CD14-positive monocyte (primary cell): ENCODE data around the gene SH3RF3. TPM values are rescaled to one million over a fixed set of nuclear protein-coding genes. Genes with fewer than 3 reads are reported as not detected.

Experiments
- DNase-seq, 3 donors: peaks; one replicate each; pipeline ENCODE4 v3.0.0-alpha.2; 2011 to 2022
- H2AFZ ChIP-seq: 2 replicates; pipeline ENCODE4 v1.6.0; 2012; ENCODE audit warnings: mild to moderate bottlenecking, low read depth, low read length, inconsistent platforms; ENCODE audit not compliant: insufficient read depth, poor library complexity, severe bottlenecking
- H3K27ac ChIP-seq, 2 donors: 1 replicate in 1 of 2; 2 replicates in 1 of 2; pipeline ENCODE4 v1.5.1; 2012 to 2013; ENCODE audit warnings: low read length in 2 of 2, control low read depth in 1 of 2, inconsistent platforms in 1 of 2, low read depth in 1 of 2, mild to moderate bottlenecking in 1 of 2
- H3K27me3 ChIP-seq, 2 donors: one replicate each; pipeline versions ENCODE4 v1.6.0 to v1.6.1; 2011 to 2013; ENCODE audit warnings: low read length in 2 of 2; ENCODE audit not compliant: control insufficient read depth in 2 of 2, insufficient read depth in 2 of 2
- H3K36me3 ChIP-seq, 2 donors: replicated peaks in 1 of 2; 1 replicate in 1 of 2; 2 replicates in 1 of 2; pipeline versions ENCODE4 v1.5.1 to v1.6.1; 2012 to 2013; ENCODE audit warnings: low read length in 2 of 2, control low read depth in 1 of 2, inconsistent platforms in 1 of 2, mild to moderate bottlenecking in 1 of 2; ENCODE audit not compliant: insufficient read depth in 2 of 2, control insufficient read depth in 1 of 2
- H3K4me1 ChIP-seq, 2 donors: 1 replicate in 1 of 2; 2 replicates in 1 of 2; pipeline versions ENCODE4 v1.5.1 to v1.6.1; 2012 to 2013; ENCODE audit warnings: low read length in 2 of 2, control low read depth in 1 of 2, inconsistent platforms in 1 of 2, mild to moderate bottlenecking in 1 of 2, moderate library complexity in 1 of 2; ENCODE audit not compliant: insufficient read depth in 2 of 2, control insufficient read depth in 1 of 2
- H3K4me2 ChIP-seq: replicated peaks from 2 replicates; pipeline ENCODE3; 2012; ENCODE audit warnings: low read length, moderate library complexity, mild to moderate bottlenecking; ENCODE audit not compliant: poor library complexity, severe bottlenecking; ENCODE audit errors: extremely low read depth
- H3K4me3 ChIP-seq, 3 experiments: fragments of 200-600 bp in 1 of 3; sonication (generic) in 1 of 3; replicated peaks in 1 of 3; 1 replicate in 2 of 3; 2 replicates in 1 of 3; pipeline ENCODE4 v1.5.1; 2011 to 2013; ENCODE audit warnings: low read length in 3 of 3, mild to moderate bottlenecking in 3 of 3, control low read depth in 2 of 3, low read depth in 2 of 3, inconsistent platforms in 1 of 3, moderate library complexity in 1 of 3
- H3K79me2 ChIP-seq: 2 replicates; pipeline ENCODE4 v1.6.0; 2012; ENCODE audit warnings: mild to moderate bottlenecking, control low read depth, inconsistent platforms, low read length, moderate library complexity; ENCODE audit not compliant: insufficient read depth
- H3K9ac ChIP-seq: 2 replicates; pipeline ENCODE4 v1.6.0; 2017; ENCODE audit warnings: low read length, mild to moderate bottlenecking; ENCODE audit not compliant: insufficient read depth, poor library complexity, severe bottlenecking
- H3K9me3 ChIP-seq, 2 donors: replicated peaks in 1 of 2; 1 replicate in 1 of 2; 2 replicates in 1 of 2; pipeline versions ENCODE4 v1.5.1 to v1.6.1; 2012 to 2013; ENCODE audit warnings: low read length in 2 of 2, control low read depth in 1 of 2; ENCODE audit not compliant: control insufficient read depth in 1 of 2, insufficient read depth in 1 of 2
- H4K20me1 ChIP-seq: 2 replicates; pipeline ENCODE4 v1.6.0; 2012; ENCODE audit warnings: mild to moderate bottlenecking, low read length, control low read depth, moderate library complexity; ENCODE audit not compliant: insufficient read depth
- H3K27ac Mint-ChIP-seq, 7 donors: one replicate each; pipeline ENCODE4 v1.8.0; 2020; ENCODE audit warnings: mild to moderate bottlenecking in 7 of 7, mixed read lengths in 7 of 7, moderate library complexity in 6 of 7, inconsistent platforms in 2 of 7
- H3K27me3 Mint-ChIP-seq, 3 donors: one replicate each; pipeline ENCODE4 v1.8.0; 2021 to 2022; ENCODE audit warnings: low read depth in 3 of 3, mild to moderate bottlenecking in 3 of 3, mixed read lengths in 3 of 3, moderate library complexity in 3 of 3, inconsistent platforms in 1 of 3
- H3K36me3 Mint-ChIP-seq, 2 donors: one replicate each; pipeline ENCODE4 v1.8.0; 2020; ENCODE audit warnings: mixed read lengths in 2 of 2, inconsistent platforms in 1 of 2, mild to moderate bottlenecking in 1 of 2
- H3K4me1 Mint-ChIP-seq: one replicate; pipeline ENCODE4 v1.8.0; 2020; ENCODE audit warnings: mild to moderate bottlenecking, mixed read lengths
- H3K4me3 Mint-ChIP-seq, 2 donors: one replicate each; pipeline ENCODE4 v1.8.0; 2020; ENCODE audit warnings: mild to moderate bottlenecking in 2 of 2, mixed read lengths in 2 of 2, moderate library complexity in 1 of 2
- H3K9me3 Mint-ChIP-seq, 7 donors: one replicate each; pipeline ENCODE4 v1.8.0; 2020 to 2022; ENCODE audit warnings: mixed read lengths in 7 of 7, mild to moderate bottlenecking in 6 of 7, moderate library complexity in 6 of 7, inconsistent platforms in 2 of 7
- WGBS: methylation state at CpG from one replicate; pipeline ENCODE4 v1.1.5; 2013; ENCODE audit warnings: missing lambda C conversion rate; ENCODE audit not compliant: insufficient coverage; 5-methylcytosine and 5-hydroxymethylcytosine counted together
- intact Hi-C, 2 donors: fragments of 100-400 bp; cut with micrococcal nuclease; formaldehyde crosslinking; loops; one replicate each; pipeline versions ENCODE4 v1.15.0 to v1.15.1; 2023
- polyA plus RNA-seq, 3 donors: library from polyadenylated mRNA; depleted of rRNA in 1 of 3; unstranded in 2 of 3; stranded (reverse) in 1 of 3; fragments of 300-500 nt in 2 of 3; fragments of >200 nt in 1 of 3; fragmentation: Illumina TruSeq in 2 of 3; gene quantifications; 1 replicate in 2 of 3; 2 replicates in 1 of 3; pipeline ENCODE4 v1.2.3, GENCODE V29; 2012 to 2021
- TF ChIP-seq, protein P1 (sequence below): fragments of 200-600 bp; IDR thresholded peaks from one replicate; pipeline ENCODE4 v1.8.0; 2022; ENCODE audit warnings: antibody characterized with exemption, mild to moderate bottlenecking

Gene SH3RF3
- polyA plus RNA-seq, 3 donors = 0.25 to 0.75 (median 0.34) TPM

DNA sequence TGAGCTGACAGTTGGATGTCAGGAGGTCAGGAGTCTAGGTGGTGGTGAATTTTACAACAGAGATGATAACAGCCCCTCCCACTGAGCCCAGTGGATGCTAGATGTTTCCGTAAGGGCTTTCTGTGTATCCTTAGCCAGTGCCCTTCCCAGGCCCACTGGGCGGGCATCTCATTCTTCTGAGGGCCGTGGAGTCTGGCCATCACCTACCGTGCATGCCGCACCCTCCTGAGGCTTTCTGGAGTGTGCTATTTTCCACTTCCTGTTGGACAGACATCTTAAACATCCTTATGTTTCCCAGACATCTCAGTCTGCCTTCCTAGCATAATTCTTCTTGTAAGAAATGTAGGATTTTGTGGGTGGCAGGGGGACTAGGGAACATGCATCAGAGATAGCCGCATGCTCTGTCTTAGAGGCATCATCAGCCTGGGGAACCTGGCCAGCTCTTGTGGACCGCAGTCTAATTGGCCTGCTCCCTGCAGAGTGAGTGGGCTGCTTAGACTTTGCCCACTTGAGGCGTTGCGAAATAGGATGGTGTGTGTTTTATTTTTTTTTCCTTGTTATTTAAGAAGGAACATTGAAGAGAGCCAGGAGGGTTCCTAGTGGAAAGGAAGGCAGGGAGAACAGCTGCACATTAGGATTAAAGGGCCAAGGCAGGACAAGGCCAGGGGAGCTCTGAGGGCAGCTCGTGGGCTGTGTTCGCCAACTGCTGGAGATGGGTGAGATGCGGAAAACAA lies 135.8 kb downstream of the SH3RF3 start:
- Mint-ChIP-seq H3K27me3 (peaks cover 2 to 4% (median 3%) of the 10 kb centered on the region in 3 donors), H3K36me3 (peaks cover 0 to 4% of the 10 kb centered on the region in 2 donors), H3K27ac (peak overlapping the region in 1 of 7 donors; percentile 0), H3K9me3 (no peaks in the 10 kb centered on the region), H3K4me1 (peaks cover 31% of the 10 kb centered on the region), H3K4me3 (no peak overlapping the region)
- Histone ChIP-seq H3K4me3 (no peak overlapping the region), H3K9me3 (no peaks in the 10 kb centered on the region), H3K27ac (no peak overlapping the region), H3K27me3 (no peaks in the 10 kb centered on the region), H3K79me2 (no peaks in the 10 kb centered on the region), H3K4me1 (peaks cover 19 to 29% of the 10 kb centered on the region in 2 donors), H3K4me2 (no peak overlapping the region), H2AFZ (no peak overlapping the region), H3K9ac (no peak overlapping the region), H3K36me3 (no peaks in the 10 kb centered on the region), H4K20me1 (no peaks in the 10 kb centered on the region)
- intact Hi-C loops = no loop called here
- DNase-seq = no peak
- TF ChIP-seq, protein P1, sequence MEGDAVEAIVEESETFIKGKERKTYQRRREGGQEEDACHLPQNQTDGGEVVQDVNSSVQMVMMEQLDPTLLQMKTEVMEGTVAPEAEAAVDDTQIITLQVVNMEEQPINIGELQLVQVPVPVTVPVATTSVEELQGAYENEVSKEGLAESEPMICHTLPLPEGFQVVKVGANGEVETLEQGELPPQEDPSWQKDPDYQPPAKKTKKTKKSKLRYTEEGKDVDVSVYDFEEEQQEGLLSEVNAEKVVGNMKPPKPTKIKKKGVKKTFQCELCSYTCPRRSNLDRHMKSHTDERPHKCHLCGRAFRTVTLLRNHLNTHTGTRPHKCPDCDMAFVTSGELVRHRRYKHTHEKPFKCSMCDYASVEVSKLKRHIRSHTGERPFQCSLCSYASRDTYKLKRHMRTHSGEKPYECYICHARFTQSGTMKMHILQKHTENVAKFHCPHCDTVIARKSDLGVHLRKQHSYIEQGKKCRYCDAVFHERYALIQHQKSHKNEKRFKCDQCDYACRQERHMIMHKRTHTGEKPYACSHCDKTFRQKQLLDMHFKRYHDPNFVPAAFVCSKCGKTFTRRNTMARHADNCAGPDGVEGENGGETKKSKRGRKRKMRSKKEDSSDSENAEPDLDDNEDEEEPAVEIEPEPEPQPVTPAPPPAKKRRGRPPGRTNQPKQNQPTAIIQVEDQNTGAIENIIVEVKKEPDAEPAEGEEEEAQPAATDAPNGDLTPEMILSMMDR = no peak
- WGBS = 56% methylated on average over 3 of the region's 12 CpGs

DNA sequence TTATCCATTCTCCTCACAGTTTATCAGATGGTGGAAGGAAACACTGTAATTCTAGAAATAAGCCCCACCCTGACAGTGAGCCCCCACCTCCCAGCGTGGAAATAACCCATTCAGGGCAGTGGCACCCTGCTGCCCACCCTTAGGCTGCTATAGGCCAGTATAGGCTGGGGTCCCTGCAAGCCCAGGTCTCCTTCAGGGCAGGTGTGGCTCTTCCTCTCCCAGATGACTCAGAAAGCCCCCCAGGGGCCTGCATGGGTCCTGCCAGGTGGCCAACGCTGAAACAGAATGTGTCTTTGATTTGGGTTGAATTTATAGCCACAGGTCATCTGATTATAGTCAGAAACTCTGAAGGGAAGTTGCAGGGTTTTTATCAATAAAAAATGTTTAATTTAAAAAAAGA lies 136.4 kb downstream of the SH3RF3 start:
- TF ChIP-seq, protein P1 = no peak
- Histone ChIP-seq H3K27ac (no peak overlapping the region), H3K4me3 (no peak overlapping the region), H3K79me2 (no peaks in the 10 kb centered on the region), H4K20me1 (no peaks in the 10 kb centered on the region), H2AFZ (no peak overlapping the region), H3K27me3 (no peaks in the 10 kb centered on the region), H3K9ac (no peak overlapping the region), H3K36me3 (no peaks in the 10 kb centered on the region), H3K9me3 (no peaks in the 10 kb centered on the region), H3K4me1 (peaks cover 19 to 29% of the 10 kb centered on the region in 2 donors), H3K4me2 (no peak overlapping the region)
- H3K27ac Mint-ChIP-seq = peak overlapping the region in 1 of 7 donors; percentile 0
- peaks cover 3 to 8% (median 5%) of the 10 kb centered on the region in 3 donors for H3K27me3 Mint-ChIP-seq
- 80% methylated on average over 1 of the region's 2 CpGs for WGBS
- peaks cover 35% of the 10 kb centered on the region for H3K4me1 Mint-ChIP-seq
- H3K4me3 Mint-ChIP-seq = no peak overlapping the region
- DNase-seq = no peak
- intact Hi-C loops = no loop called here
- no peaks in the 10 kb centered on the region for H3K9me3 Mint-ChIP-seq
- no peaks in the 10 kb centered on the region for H3K36me3 Mint-ChIP-seq
